T47D (cell line): ENCODE data around the gene HECTD2.

Experiments used
- DNase-seq, 2 experiments: peaks; one replicate each; pipeline versions ENCODE4 v3.0.0 to v3.0.0-alpha.2; 2011 to 2012; ENCODE audit warnings: low read depth in 1 of 2, low spot score in 1 of 2
- JUND ChIP-seq: IDR thresholded peaks from 2 replicates; pipeline ENCODE4 v1.6.1; 2012; ENCODE audit warnings: low read depth
- in situ Hi-C: cut with HindIII; loops from 2 replicates; pipeline ENCODE4 v1.10.0; 2016; ENCODE audit warnings: low sequenced_read_pairs, low pct_unique_long_range_greater_than_20kb

HECTD2 gene

DNA sequence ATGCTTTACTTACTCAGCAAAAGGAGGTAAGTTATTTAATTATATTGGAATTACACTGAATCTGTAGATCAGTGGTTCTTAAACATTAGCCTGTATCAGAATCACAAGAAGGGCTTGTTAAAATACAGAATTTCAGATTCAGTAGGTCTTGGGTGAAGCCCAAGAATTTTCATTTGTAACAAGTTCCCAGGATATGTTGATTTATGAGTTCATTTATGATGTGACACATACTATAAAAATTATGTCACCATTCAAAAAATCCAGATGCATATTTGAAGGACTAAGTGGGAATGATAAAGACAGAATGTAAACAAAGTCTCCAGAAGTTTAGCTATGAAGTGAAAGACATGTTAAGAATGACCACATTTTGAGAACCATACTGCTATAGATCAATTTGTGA lies 52.3 kb downstream of the HECTD2 start:
- TF ChIP-seq JUND, result no peak
- in situ Hi-C loops, result no loop called here
- no peak for DNase-seq

DNA sequence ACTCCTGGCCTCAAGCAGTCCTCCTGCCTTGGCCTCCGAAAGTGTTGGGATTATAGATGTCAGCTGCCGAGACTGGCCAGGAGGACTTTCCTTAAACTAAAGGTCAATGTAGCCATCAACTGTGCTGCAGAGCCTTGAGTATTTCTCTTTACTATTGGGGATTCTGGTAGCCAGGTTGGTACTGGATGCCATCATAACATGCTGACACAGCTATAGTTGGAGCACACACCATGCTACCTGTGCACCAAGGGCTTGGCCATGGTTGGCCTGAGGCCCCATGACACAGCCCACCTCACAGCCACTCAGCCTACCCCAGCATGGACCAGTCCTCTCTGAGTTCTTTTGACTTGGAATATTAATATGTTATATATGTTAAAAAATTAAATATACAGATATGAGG lies 54.4 kb downstream of the HECTD2 start:
- no peak for DNase-seq
- no peak for TF ChIP-seq JUND
- in situ Hi-C loops, result no loop called here

DNA sequence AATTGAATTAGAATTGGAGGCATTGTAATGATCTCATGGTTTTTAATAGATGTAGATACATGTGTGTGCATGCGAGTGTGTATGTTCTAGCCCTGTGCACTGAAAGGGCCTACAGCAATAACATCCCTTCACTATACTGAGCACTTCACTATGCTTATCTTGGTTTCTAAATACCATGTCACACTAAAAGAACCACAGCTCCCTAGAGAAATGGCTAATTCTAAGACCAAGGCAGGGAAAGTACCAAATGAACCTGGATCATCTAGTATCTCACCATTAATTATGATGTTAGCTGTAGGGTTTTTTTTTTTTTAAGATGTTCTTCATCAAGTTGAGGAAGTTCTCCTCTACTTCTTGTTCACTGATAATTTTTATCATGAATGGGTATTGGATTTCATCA lies 55.1 kb downstream of the HECTD2 start:
- in situ Hi-C loops, result no loop called here
- no peak for DNase-seq
- TF ChIP-seq JUND, result no peak

DNA sequence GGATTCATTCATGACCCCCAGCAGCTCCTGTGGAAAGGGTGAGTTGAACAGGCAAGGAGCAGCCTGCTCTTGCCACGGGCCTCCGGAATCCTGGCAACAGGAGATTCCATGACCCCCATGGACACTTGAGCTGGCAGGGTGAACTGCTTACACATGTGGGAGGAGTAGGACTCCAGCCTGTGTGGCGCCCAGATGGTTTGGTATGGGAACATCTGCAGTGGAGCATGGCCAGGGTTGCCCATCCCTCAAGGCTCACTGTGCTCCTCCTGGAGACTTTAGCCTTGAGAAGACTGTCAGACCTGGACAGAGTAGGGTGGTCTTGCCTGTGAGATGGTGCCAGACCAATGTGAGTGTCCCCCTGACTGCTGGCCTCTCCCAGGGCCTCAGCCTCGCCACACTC lies 57.0 kb downstream of the HECTD2 start:
- DNase-seq, result no peak
- in situ Hi-C loops, result no loop called here
- TF ChIP-seq JUND, result no peak

DNA sequence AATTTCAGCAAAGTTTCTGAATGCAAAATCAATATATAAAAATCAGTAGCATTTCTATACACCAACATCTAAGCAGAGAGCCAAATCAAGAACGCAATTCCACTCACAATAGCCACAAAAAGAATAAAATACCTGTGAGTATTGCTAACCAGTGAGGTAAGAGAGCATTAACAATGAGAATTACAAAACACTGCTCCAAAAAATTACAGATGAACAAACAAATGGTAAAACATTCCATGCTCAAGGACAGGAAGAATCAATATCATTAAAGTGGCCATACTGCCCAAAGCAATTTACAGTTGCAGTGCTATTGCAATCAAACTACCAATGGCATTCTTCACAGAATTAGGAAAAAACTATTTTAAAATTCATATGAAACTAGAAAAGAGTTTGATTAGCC lies 61.5 kb downstream of the HECTD2 start:
- no peak for TF ChIP-seq JUND
- DNase-seq, result no peak
- in situ Hi-C loops, result no loop called here

DNA sequence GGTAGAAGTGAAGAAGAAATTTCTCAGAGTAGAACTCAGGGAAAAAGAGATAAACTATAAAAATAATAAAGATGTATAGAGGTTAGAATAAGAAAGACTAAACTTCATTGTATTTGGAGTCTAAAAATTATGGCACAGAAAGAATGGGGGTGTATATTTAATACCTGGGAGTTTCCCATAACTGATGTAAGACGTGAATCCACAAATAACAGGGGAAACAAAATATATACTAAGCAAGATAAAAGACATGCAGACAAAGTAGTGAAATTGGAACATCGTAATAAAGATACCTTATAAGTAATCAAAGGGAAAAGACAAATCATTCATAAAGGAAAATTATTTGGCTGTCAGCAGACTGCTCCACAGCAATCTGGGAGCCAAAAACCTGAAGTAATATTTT lies 62.8 kb downstream of the HECTD2 start:
- TF ChIP-seq JUND, result no peak
- no peak for DNase-seq
- in situ Hi-C loops, result no loop called here

DNA sequence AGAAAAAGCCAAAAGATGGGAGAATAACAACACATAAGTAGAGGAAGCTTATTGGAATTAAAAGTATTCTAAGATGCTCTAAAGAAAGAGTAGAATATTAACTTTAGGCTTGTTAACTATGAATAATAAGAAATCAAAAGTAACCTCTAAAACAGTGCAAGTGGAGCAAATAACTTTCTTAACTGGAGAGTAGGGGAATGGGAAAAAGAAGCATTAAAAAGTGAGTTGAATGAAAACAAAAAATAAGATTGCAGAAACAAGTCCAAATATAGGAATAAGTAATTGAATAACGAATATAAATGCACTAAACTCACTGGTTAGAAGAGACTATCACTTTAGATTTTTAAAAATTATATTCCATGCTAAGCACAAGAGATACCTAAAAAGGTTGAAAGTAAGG lies 63.9 kb downstream of the HECTD2 start:
- in situ Hi-C loops, result no loop called here
- no peak for TF ChIP-seq JUND
- no peak for DNase-seq

DNA sequence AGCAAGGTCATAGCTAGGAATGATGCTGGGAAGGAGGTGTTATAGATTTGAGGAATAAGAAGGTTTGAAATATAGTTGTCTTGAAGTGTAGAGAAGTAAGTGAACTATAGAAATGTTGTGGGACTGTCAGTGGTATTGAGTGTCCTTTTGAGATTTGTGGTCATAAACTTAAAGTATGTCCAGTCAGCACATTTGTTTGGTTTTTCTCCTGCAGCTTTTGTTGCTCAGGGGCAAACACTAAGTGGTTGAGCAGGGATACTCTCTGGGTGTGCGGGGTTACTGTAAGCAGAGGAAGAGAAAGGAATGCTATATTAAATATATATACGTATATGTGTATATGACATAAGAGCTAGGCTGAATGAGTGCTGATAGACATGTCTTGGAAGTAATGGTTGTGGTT lies 67.1 kb downstream of the HECTD2 start:
- in situ Hi-C loops, result no loop called here
- peak in 1 of 2 experiments; percentile 15 for DNase-seq
- TF ChIP-seq JUND, result no peak

DNA sequence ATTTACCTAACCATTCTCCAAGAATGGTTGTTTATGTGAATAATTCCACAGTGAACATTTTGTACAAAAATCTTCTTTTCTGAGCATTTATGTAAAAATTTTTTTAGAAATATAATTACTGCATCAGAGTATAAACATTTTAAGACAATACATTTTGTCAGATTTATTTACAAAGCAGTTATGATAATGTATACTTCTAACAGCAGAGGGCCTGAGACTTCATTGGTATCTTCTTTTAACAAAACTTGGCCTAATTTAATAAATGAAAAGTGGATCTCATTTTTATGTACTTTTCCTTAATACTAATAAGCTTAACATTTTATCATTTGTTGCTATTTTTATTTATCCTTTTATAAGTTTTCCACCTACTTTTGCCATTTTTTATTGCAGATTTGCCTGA lies 69.4 kb downstream of the HECTD2 start:
- no peak for TF ChIP-seq JUND
- in situ Hi-C loops, result no loop called here
- DNase-seq, result no peak

DNA sequence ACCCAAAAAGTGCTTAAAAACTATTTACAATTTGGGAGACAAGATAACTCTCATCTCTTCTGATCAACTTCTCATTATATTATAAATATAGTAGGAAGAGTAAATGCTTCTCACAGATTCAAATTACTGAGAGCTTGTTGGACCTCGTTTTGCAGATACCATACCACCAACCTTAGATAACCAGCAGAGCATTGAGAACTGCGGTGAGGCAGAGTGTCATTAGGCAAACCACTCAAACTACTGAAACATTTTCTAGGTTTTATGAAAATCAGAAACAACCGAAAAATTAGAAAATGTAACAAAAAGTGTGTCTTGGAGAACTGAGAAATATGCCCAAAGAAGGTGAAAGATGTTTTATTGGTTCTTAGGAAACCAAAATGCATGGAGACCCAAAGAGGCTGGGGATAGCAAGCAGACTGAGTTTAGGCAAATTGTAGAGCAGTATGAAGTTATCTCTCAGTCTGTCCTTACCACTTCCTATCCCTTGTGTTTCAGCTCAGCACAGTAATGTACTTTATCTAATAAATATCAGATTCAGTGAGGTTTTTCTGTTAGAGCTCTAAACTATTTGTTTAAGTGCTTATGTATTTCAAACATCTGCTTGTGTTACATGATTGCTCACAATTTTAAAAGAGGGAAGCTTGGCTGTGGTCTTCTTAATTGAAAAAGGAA lies 77.9 kb downstream of the HECTD2 start:
- no peak for TF ChIP-seq JUND
- DNase-seq, result no peak
- in situ Hi-C loops, result no loop called here

DNA sequence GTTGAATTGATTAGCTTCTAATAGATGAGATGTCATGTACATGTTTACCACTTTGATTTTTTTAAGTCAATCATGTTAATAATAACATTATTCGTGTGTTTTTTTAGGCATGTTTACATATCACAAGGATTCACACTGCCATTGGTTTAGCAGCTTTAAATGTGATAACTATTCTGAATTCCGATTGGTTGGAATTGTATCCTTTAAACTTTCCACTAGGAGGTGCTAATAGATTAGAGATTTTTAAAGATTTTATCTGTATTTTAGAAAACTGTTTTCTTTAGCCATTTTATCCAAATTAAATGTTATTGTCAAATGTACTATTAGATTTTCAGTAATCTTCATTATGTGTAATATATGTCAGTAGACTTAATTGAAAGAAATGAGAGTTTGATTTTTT lies 83.2 kb downstream of the HECTD2 start:
- in situ Hi-C loops, result no loop called here
- TF ChIP-seq JUND, result no peak
- peak in 1 of 2 experiments; percentile 37 for DNase-seq

DNA sequence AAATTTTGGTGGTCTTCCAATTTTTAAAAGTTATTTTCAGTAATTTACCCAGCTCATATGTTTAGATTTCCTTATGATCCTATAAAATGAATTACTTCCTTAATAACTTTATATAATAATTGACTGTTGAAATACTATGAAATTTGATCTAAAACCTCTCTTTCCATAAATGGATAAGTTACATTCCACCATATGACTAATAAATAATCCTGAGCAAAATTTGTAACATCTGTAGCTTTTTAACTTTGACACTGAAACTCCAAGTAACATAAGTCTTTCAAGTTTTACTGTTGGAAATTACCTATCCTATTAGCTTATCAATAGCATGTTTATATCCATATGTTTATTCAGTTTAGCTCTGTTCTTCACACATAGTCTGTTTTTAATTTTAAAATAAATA lies 85.3 kb downstream of the HECTD2 start:
- no peak for DNase-seq
- no peak for TF ChIP-seq JUND
- in situ Hi-C loops, result no loop called here

DNA sequence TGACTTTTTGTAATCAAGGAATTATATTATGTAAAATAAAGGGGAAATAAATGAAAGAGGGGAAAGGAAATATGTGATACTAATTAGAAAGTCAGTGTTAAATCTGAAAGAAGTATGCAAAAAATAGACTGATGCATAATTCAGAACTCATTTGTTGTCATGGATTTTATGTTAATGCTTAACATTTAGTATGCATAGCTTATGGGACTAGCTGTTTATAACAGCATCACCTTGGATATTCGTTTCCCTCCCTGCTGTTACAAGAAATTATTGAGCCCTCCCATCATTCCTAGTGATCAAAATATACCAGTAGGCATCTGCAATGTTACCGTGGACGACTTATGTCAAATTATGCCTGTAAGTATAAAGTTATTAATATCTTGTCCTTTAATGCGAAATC lies 85.9 kb downstream of the HECTD2 start:
- no peak for TF ChIP-seq JUND
- DNase-seq, result no peak
- in situ Hi-C loops, result no loop called here
